OCI-LY1 (cell line): ENCODE measurements around the gene NIT1.

ENCODE experiments used
- H2AFZ ChIP-seq: fragments of 200-600 bp; sonication (generic), shearing (Covaris generic); 2 replicates; pipeline ENCODE4 v1.6.0; 2014; ENCODE audit warnings: antibody characterized with exemption, mild to moderate bottlenecking, low read length
- H3F3A ChIP-seq: fragments of 200-600 bp; sonication (generic), shearing (Covaris generic); 2 replicates; pipeline ENCODE4 v1.6.0; 2014; ENCODE audit warnings: mild to moderate bottlenecking, antibody characterized with exemption, low read length, moderate library complexity; ENCODE audit not compliant: insufficient read depth
- H3K27ac ChIP-seq: fragments of 200-600 bp; sonication (generic); 2 replicates; pipeline ENCODE4 v1.5.1; 2014; ENCODE audit warnings: low read length, mixed run types, mild to moderate bottlenecking, low read depth; ENCODE audit not compliant: poor library complexity, severe bottlenecking
- H3K27me3 ChIP-seq: fragments of 200-600 bp; sonication (generic); 2 replicates; pipeline ENCODE4 v1.6.0; 2014; ENCODE audit warnings: antibody characterized with exemption, mild to moderate bottlenecking, low read length, moderate library complexity; ENCODE audit not compliant: insufficient read depth
- H3K36me3 ChIP-seq: fragments of 200-600 bp; sonication (generic); 2 replicates; pipeline ENCODE4 v1.6.1; 2014; ENCODE audit warnings: mild to moderate bottlenecking, antibody characterized with exemption, low read length, moderate library complexity, mixed read lengths; ENCODE audit not compliant: insufficient read depth
- H3K4me1 ChIP-seq: fragments of 200-600 bp; sonication (generic); 2 replicates; pipeline ENCODE4 v1.5.1; 2014; ENCODE audit warnings: mild to moderate bottlenecking, low read length, moderate library complexity; ENCODE audit not compliant: insufficient read depth, severe bottlenecking
- H3K4me2 ChIP-seq: fragments of 200-600 bp; sonication (generic), shearing (Covaris generic); 2 replicates; pipeline ENCODE4 v1.6.1; 2014; ENCODE audit warnings: low read length
- H3K4me3 ChIP-seq: fragments of 200-600 bp; sonication (generic); 2 replicates; pipeline ENCODE4 v1.5.1; 2014; ENCODE audit warnings: low read length, low read depth, mild to moderate bottlenecking, mixed read lengths; ENCODE audit not compliant: poor library complexity, severe bottlenecking
- H3K79me2 ChIP-seq: fragments of 200-600 bp; shearing (Covaris generic); 2 replicates; pipeline ENCODE4 v1.6.1; 2016; ENCODE audit warnings: mixed run types, low read length, mixed read lengths; ENCODE audit not compliant: insufficient read depth
- H3K9ac ChIP-seq: fragments of 200-600 bp; sonication (generic), shearing (Covaris generic); 2 replicates; pipeline ENCODE4 v1.6.1; 2014; ENCODE audit warnings: mild to moderate bottlenecking, low read length, mixed read lengths
- H3K9me2 ChIP-seq: fragments of 200-600 bp; sonication (generic), shearing (Covaris generic); 2 replicates; pipeline ENCODE4 v1.6.1; 2014; ENCODE audit warnings: low read depth, mild to moderate bottlenecking, low read length, mixed read lengths
- H3K9me3 ChIP-seq: fragments of 200-600 bp; shearing (Covaris generic); 2 replicates; pipeline ENCODE4 v1.6.1; 2014; ENCODE audit warnings: low read length, mixed read lengths
- H4K20me1 ChIP-seq: fragments of 200-600 bp; sonication (generic), shearing (Covaris generic); 2 replicates; pipeline ENCODE4 v1.6.0; 2016; ENCODE audit warnings: mild to moderate bottlenecking, low read length; ENCODE audit not compliant: insufficient read depth
- CTCF ChIP-seq: fragments of 200-600 bp; sonication (generic), shearing (Covaris generic); IDR thresholded peaks from 2 replicates; pipeline ENCODE4 v1.5.1; 2017; ENCODE audit warnings: mild to moderate bottlenecking, antibody characterized with exemption, low read length, moderate library complexity, mixed read lengths
- EZH2 ChIP-seq: fragments of 200-600 bp; sonication (generic), shearing (Covaris generic); IDR thresholded peaks from 2 replicates; pipeline ENCODE4 v1.8.0; 2017; ENCODE audit warnings: borderline replicate concordance, mixed run types, mild to moderate bottlenecking, antibody characterized with exemption, low read length, moderate library complexity, mixed read lengths

The NIT1 gene

GRCh38 chr1:161069731-161070270 is 48.1 kb upstream of the NIT1 start, which contains the start of gene ARHGAP30:
TSS of gene ARHGAP30 (minus strand) at chr1:161069891. CDS start at chr1:161069624, 267 bp downstream.
- peak within 1 kb of the TSS; percentile 88 for H3K4me2 ChIP-seq
- H3K4me3 ChIP-seq = peak within 1 kb of the TSS; percentile 83
- H4K20me1 ChIP-seq = no peaks in the 10 kb centered on the region
- H3F3A ChIP-seq = no peaks in the 10 kb centered on the region
- no peaks in the 10 kb centered on the region for H3K27me3 ChIP-seq
- H3K4me1 ChIP-seq = peaks cover 29% of the 10 kb centered on the region
- no peaks in the 10 kb centered on the region for H3K9me2 ChIP-seq
- peak within 1 kb of the TSS; percentile 95 for H3K9ac ChIP-seq
- peaks cover 5% of the 10 kb centered on the region; the same call in 1 of the 2 replicates for H3K36me3 ChIP-seq
- H2AFZ ChIP-seq = no peak within 1 kb of the TSS
- no peak for TF ChIP-seq CTCF
- no peak for TF ChIP-seq EZH2
- H3K79me2 ChIP-seq = 0 out of 2 replicates have a peak, but pooled peaks cover 16% of the 10 kb centered on the region
- peak within 1 kb of the TSS; percentile 85 for H3K27ac ChIP-seq
- H3K9me3 ChIP-seq = peaks cover 3% of the 10 kb centered on the region; the same call in 1 of the 2 replicates

GRCh38 chr1:161070761-161071160 is 47.1 kb upstream of the NIT1 start:
- peaks cover 29% of the 10 kb centered on the region for H3K4me1 ChIP-seq
- H3K36me3 ChIP-seq = peaks cover 5% of the 10 kb centered on the region; the same call in 1 of the 2 replicates
- TF ChIP-seq EZH2 (no peak), CTCF (no peak)
- no peaks in the 10 kb centered on the region for H3F3A ChIP-seq
- no peak overlapping the region for H2AFZ ChIP-seq
- H3K9ac ChIP-seq = no peak overlapping the region
- H4K20me1 ChIP-seq = no peaks in the 10 kb centered on the region
- H3K4me3 ChIP-seq = no peak overlapping the region
- 0 out of 2 replicates have a peak, but pooled peaks cover 16% of the 10 kb centered on the region for H3K79me2 ChIP-seq
- peak overlapping the region; percentile 85 for H3K27ac ChIP-seq
- peaks cover 3% of the 10 kb centered on the region; the same call in 1 of the 2 replicates for H3K9me3 ChIP-seq
- H3K4me2 ChIP-seq = no peak overlapping the region
- H3K27me3 ChIP-seq = no peaks in the 10 kb centered on the region
- H3K9me2 ChIP-seq = no peaks in the 10 kb centered on the region

- Histone ChIP-seq H3K4me1 (peaks cover 25% of the 10 kb centered on the region), H4K20me1 (no peaks in the 10 kb centered on the region), H3K79me2 (0 out of 2 replicates have a peak, but pooled peaks cover 16% of the 10 kb centered on the region), H3K9me3 (peaks cover 3% of the 10 kb centered on the region; the same call in 1 of the 2 replicates), H3K36me3 (no peaks in the 10 kb centered on the region), H3K27ac (no peak overlapping the region), H2AFZ (no peak overlapping the region), H3F3A (no peaks in the 10 kb centered on the region), H3K9ac (no peak overlapping the region), H3K9me2 (no peaks in the 10 kb centered on the region), H3K4me2 (no peak overlapping the region), H3K27me3 (no peaks in the 10 kb centered on the region), H3K4me3 (no peak overlapping the region)
- TF ChIP-seq CTCF (peak; percentile 67), EZH2 (no peak)
These were observed 46.0 kb upstream of the NIT1 start for GRCh38 chr1:161071886-161072371.
